HepG2 (cell line): Measurements from ENCODE around the gene HERPUD2.

Source experiments
- CHD4 ChIP-seq: fragments of 200-600 bp; sonication (generic); IDR thresholded peaks from 2 replicates; pipeline ENCODE4 v1.7.0; 2017; ENCODE audit warnings: mild to moderate bottlenecking, low read length, borderline replicate concordance
- CTCF ChIP-seq: sonication (generic); formaldehyde crosslinking; IDR thresholded peaks from 2 replicates; pipeline ENCODE4 v1.5.0; 2020; ENCODE audit warnings: mild to moderate bottlenecking, missing genetic modification reagents, moderate library complexity
- HCFC1 ChIP-seq: fragments of 150-350 bp; IDR thresholded peaks from 2 replicates; pipeline ENCODE4 v1.6.1; 2014; ENCODE audit warnings: low read depth, low read length
- KDM1A ChIP-seq: IDR thresholded peaks from 2 replicates; pipeline ENCODE4 v1.6.1; 2016; ENCODE audit warnings: missing compliant biosample characterization
- RAD21 ChIP-seq: fragments of 450-650 bp; formaldehyde crosslinking; IDR thresholded peaks from 2 replicates; pipeline ENCODE4 v1.5.0; 2020; ENCODE audit warnings: mild to moderate bottlenecking
- SRF ChIP-seq: IDR thresholded peaks from 2 replicates; pipeline ENCODE4 v1.6.1; 2011; ENCODE audit warnings: mild to moderate bottlenecking, low read depth, low read length, moderate library complexity
- TAF1 ChIP-seq: sonication (generic); formaldehyde crosslinking; IDR thresholded peaks from 2 replicates; pipeline ENCODE4 v1.4.0; 2020; ENCODE audit warnings: missing genetic modification reagents
- ZBTB8A ChIP-seq: sonication (generic); formaldehyde crosslinking; IDR thresholded peaks from 2 replicates; pipeline ENCODE4 v1.4.0; 2020; ENCODE audit warnings: mild to moderate bottlenecking, low read depth, missing genetic modification reagents, borderline replicate concordance
- ZNF10 ChIP-seq: sonication (generic); formaldehyde crosslinking; IDR thresholded peaks from 2 replicates; pipeline ENCODE4 v1.4.0; 2020; ENCODE audit warnings: mild to moderate bottlenecking, low read depth, missing genetic modification reagents, borderline replicate concordance
- ZNF589 ChIP-seq: sonication (generic); formaldehyde crosslinking; conservative IDR thresholded peaks from 2 replicates; pipeline ENCODE4 v1.8.0; 2022; ENCODE audit warnings: mild to moderate bottlenecking, moderate library complexity, missing genetic modification reagents
- ZNF761 ChIP-seq: sonication (generic); formaldehyde crosslinking; conservative IDR thresholded peaks from 2 replicates; pipeline ENCODE4 v1.4.0; 2020; ENCODE audit warnings: mild to moderate bottlenecking, missing genetic modification reagents
- TF ChIP-seq, protein P1 (sequence below): sonication (generic); formaldehyde crosslinking; IDR thresholded peaks from 2 replicates; pipeline ENCODE4 v1.8.0; 2022; ENCODE audit warnings: missing genetic modification reagents, mild to moderate bottlenecking, borderline replicate concordance

DNA sequence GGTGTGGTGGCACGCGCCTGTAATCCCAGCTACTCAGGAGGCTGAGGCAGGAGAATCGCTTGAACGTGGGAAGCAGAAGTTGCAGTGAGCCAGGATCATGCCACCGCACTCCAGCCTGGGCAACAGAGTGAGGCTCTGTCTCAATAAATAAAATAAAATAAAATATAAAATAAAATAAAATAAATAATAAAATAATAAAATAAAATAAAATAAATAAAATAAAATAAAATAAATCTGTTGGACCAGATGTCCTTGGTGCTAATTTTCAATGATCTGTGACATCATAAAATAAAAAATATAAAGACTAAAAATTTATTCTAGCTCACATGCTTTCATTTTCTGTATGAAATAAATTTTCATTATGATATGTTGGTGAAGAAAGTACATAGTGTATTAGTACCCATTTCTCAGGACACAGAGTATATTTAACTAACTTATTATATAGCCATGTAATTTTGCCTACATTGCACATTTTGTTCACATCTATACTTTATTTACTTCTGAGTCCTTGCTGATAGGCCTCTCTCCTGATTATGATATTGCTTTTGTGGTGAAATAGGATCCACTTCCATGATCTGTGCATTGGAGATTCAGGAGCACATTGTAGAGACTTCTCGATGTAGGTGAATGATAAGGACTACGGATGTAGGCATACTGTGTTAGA is 17.8 kb upstream of the HERPUD2 start:
- TF ChIP-seq KDM1A (CRISPR knock-in tag) (no peak), CTCF (CRISPR knock-in tag) (no peak), SRF (no peak), ZNF589 (no peak), ZNF10 (CRISPR knock-in tag) (no peak), HCFC1 (no peak), CHD4 (no peak), ZBTB8A (CRISPR knock-in tag) (no peak), TAF1 (CRISPR knock-in tag) (no peak), ZNF761 (CRISPR knock-in tag) (no peak), RAD21 (CRISPR knock-in tag) (no peak)
- TF ChIP-seq, protein P1, sequence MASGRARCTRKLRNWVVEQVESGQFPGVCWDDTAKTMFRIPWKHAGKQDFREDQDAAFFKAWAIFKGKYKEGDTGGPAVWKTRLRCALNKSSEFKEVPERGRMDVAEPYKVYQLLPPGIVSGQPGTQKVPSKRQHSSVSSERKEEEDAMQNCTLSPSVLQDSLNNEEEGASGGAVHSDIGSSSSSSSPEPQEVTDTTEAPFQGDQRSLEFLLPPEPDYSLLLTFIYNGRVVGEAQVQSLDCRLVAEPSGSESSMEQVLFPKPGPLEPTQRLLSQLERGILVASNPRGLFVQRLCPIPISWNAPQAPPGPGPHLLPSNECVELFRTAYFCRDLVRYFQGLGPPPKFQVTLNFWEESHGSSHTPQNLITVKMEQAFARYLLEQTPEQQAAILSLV (CRISPR knock-in tag), result no peak
